ENCODE measurements around the gene SARDH. TPM values are rescaled to one million over a fixed set of nuclear protein-coding genes. Genes with fewer than 3 reads are reported as not detected.

The SARDH gene
- polyA plus RNA-seq, 3 donors = not detected

DNA sequence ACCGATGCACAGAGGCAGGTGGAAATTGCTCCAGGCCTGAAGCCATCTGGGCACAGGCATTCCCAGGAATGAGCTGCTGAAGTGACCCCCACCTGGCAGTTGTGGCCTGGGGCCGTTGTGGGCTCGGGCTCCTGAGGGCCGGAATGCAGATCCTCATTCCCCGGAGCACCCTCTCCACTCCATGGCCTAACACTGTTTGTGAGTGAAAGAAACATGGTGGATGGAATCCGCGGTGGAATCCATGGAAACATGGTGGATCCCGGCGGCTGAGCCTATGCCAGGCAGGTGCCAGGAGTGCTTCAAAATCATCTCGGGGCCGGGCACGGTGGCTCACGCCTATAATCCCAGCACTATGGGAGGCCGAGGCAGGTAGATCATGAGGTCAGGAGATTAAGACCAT is 3.6 kb upstream of the SARDH start:
- Histone ChIP-seq H3K27ac (ENCODE audit: low read depth in 1 of 2, low read length in 2 of 2) (no peak overlapping the region), H3K9ac (ENCODE audit: insufficient read depth, low read length, poor library complexity, severe bottlenecking) (no peak overlapping the region), H3K4me2 (replicated peaks; ENCODE audit: extremely low read depth, low read length, poor library complexity, severe bottlenecking) (no peak overlapping the region), H3K9me3 (replicated peaks in 1 of 2; ENCODE audit: control insufficient read depth in 1 of 2, insufficient read depth in 1 of 2, low read length in 2 of 2) (no peaks in the 10 kb centered on the region), H4K20me1 (ENCODE audit: insufficient read depth, low read length) (no peaks in the 10 kb centered on the region), H3K36me3 (replicated peaks in 1 of 2; ENCODE audit: control insufficient read depth in 1 of 2, insufficient read depth in 2 of 2, low read length in 2 of 2) (no peaks in the 10 kb centered on the region), H3K27me3 (ENCODE audit: control insufficient read depth in 2 of 2, insufficient read depth in 2 of 2, low read length in 2 of 2) (no peaks in the 10 kb centered on the region), H3K79me2 (ENCODE audit: insufficient read depth, low read length) (no peaks in the 10 kb centered on the region), H3K4me1 (ENCODE audit: control insufficient read depth in 1 of 2, insufficient read depth in 2 of 2, low read length in 2 of 2) (peaks cover 6 to 8% of the 10 kb centered on the region in 2 donors), H3K4me3 (replicated peaks in 1 of 3; ENCODE audit: low read depth in 2 of 3, low read length in 3 of 3) (no peak overlapping the region), H2AFZ (ENCODE audit: insufficient read depth, low read depth, low read length, poor library complexity, severe bottlenecking) (no peak overlapping the region)
- Mint-ChIP-seq H3K36me3 (no peaks in the 10 kb centered on the region), H3K4me1 (peaks cover 7% of the 10 kb centered on the region), H3K27ac (no peak overlapping the region), H3K9me3 (peaks cover 0 to 2% (median 0%) of the 10 kb centered on the region in 7 donors), H3K27me3 (ENCODE audit: low read depth in 3 of 3) (peaks cover 5 to 10% (median 5%) of the 10 kb centered on the region in 3 donors), H3K4me3 (peak overlapping the region in 1 of 2 donors; percentile 16)
- 98% methylated on average over 10 of the region's 14 CpGs for WGBS (ENCODE audit: insufficient coverage)
- intact Hi-C loops (cut with micrococcal nuclease) = no loop called here
- TF ChIP-seq, protein P1, sequence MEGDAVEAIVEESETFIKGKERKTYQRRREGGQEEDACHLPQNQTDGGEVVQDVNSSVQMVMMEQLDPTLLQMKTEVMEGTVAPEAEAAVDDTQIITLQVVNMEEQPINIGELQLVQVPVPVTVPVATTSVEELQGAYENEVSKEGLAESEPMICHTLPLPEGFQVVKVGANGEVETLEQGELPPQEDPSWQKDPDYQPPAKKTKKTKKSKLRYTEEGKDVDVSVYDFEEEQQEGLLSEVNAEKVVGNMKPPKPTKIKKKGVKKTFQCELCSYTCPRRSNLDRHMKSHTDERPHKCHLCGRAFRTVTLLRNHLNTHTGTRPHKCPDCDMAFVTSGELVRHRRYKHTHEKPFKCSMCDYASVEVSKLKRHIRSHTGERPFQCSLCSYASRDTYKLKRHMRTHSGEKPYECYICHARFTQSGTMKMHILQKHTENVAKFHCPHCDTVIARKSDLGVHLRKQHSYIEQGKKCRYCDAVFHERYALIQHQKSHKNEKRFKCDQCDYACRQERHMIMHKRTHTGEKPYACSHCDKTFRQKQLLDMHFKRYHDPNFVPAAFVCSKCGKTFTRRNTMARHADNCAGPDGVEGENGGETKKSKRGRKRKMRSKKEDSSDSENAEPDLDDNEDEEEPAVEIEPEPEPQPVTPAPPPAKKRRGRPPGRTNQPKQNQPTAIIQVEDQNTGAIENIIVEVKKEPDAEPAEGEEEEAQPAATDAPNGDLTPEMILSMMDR (IDR thresholded peaks at IDR 0.05) = no peak
- no peak for DNase-seq

GRCh38 chr9:133740911-133741310 is 2.8 kb upstream of the SARDH start:
- TF ChIP-seq, protein P1 (IDR thresholded peaks at IDR 0.05) = no peak
- Mint-ChIP-seq H3K36me3 (no peaks in the 10 kb centered on the region), H3K9me3 (peaks cover 0 to 2% (median 0%) of the 10 kb centered on the region in 7 donors), H3K4me3 (no peak overlapping the region), H3K27me3 (ENCODE audit: low read depth in 3 of 3) (peaks cover 5 to 7% (median 5%) of the 10 kb centered on the region in 3 donors), H3K4me1 (peaks cover 7% of the 10 kb centered on the region), H3K27ac (no peak overlapping the region)
- Histone ChIP-seq H3K27ac (ENCODE audit: low read depth in 1 of 2, low read length in 2 of 2) (no peak overlapping the region), H3K36me3 (replicated peaks in 1 of 2; ENCODE audit: control insufficient read depth in 1 of 2, insufficient read depth in 2 of 2, low read length in 2 of 2) (no peaks in the 10 kb centered on the region), H3K4me1 (ENCODE audit: control insufficient read depth in 1 of 2, insufficient read depth in 2 of 2, low read length in 2 of 2) (peaks cover 6 to 8% of the 10 kb centered on the region in 2 donors), H3K9ac (ENCODE audit: insufficient read depth, low read length, poor library complexity, severe bottlenecking) (no peak overlapping the region), H3K4me3 (replicated peaks in 1 of 3; ENCODE audit: low read depth in 2 of 3, low read length in 3 of 3) (no peak overlapping the region), H3K4me2 (replicated peaks; ENCODE audit: extremely low read depth, low read length, poor library complexity, severe bottlenecking) (no peak overlapping the region), H4K20me1 (ENCODE audit: insufficient read depth, low read length) (no peaks in the 10 kb centered on the region), H3K9me3 (replicated peaks in 1 of 2; ENCODE audit: control insufficient read depth in 1 of 2, insufficient read depth in 1 of 2, low read length in 2 of 2) (no peaks in the 10 kb centered on the region), H2AFZ (ENCODE audit: insufficient read depth, low read depth, low read length, poor library complexity, severe bottlenecking) (no peak overlapping the region), H3K27me3 (ENCODE audit: control insufficient read depth in 2 of 2, insufficient read depth in 2 of 2, low read length in 2 of 2) (no peaks in the 10 kb centered on the region), H3K79me2 (ENCODE audit: insufficient read depth, low read length) (no peaks in the 10 kb centered on the region)
- DNase-seq = no peak
- WGBS (ENCODE audit: insufficient coverage) = 90% methylated on average over 2 of the region's 8 CpGs
- intact Hi-C loops (cut with micrococcal nuclease) = no loop called here
